ENCODE measurements around the gene ASZ1. TPM values are rescaled to one million over a fixed set of nuclear protein-coding genes. Genes with fewer than 3 reads are reported as not detected.

The ASZ1 gene
- total RNA-seq, 1 donor from 2014 or later = not detected

GRCh38 chr7:117389871-117390270 lies 37.4 kb downstream of the ASZ1 start:
- Mint-ChIP-seq H3K4me3 (ENCODE audit: unreplicated experiment) (no peak overlapping the region), H3K4me1 (ENCODE audit: unreplicated experiment) (no peaks in the 10 kb centered on the region), H3K27me3 (ENCODE audit: unreplicated experiment) (no peaks in the 10 kb centered on the region), H3K36me3 (ENCODE audit: low read depth, unreplicated experiment) (no peaks in the 10 kb centered on the region), H3K27ac (ENCODE audit: unreplicated experiment) (no peak overlapping the region), H3K9me3 (ENCODE audit: unreplicated experiment) (no peaks in the 10 kb centered on the region)
- TF ChIP-seq CTCF (IDR thresholded peaks at IDR 0.05; ENCODE audit: unreplicated experiment) = no peak
- DNase-seq (ENCODE audit: low spot score) = no peak

GRCh38 chr7:117386110-117386706 lies 41.1 kb downstream of the ASZ1 start:
- H3K4me1 Mint-ChIP-seq (ENCODE audit: unreplicated experiment) = no peaks in the 10 kb centered on the region
- H3K4me3 Mint-ChIP-seq (ENCODE audit: unreplicated experiment) = no peak overlapping the region
- no peak for DNase-seq (ENCODE audit: low spot score)
- H3K27me3 Mint-ChIP-seq (ENCODE audit: unreplicated experiment) = no peaks in the 10 kb centered on the region
- no peak for TF ChIP-seq CTCF (IDR thresholded peaks at IDR 0.05; ENCODE audit: unreplicated experiment)
- no peaks in the 10 kb centered on the region for H3K36me3 Mint-ChIP-seq (ENCODE audit: low read depth, unreplicated experiment)
- H3K9me3 Mint-ChIP-seq (ENCODE audit: unreplicated experiment) = no peaks in the 10 kb centered on the region
- no peak overlapping the region for H3K27ac Mint-ChIP-seq (ENCODE audit: unreplicated experiment)

GRCh38 chr7:117385363-117386109 lies 41.8 kb downstream of the ASZ1 start:
- Mint-ChIP-seq H3K36me3 (ENCODE audit: low read depth, unreplicated experiment) (no peaks in the 10 kb centered on the region), H3K4me1 (ENCODE audit: unreplicated experiment) (no peaks in the 10 kb centered on the region), H3K4me3 (ENCODE audit: unreplicated experiment) (no peak overlapping the region), H3K9me3 (ENCODE audit: unreplicated experiment) (no peaks in the 10 kb centered on the region), H3K27me3 (ENCODE audit: unreplicated experiment) (no peaks in the 10 kb centered on the region), H3K27ac (ENCODE audit: unreplicated experiment) (no peak overlapping the region)
- DNase-seq (ENCODE audit: low spot score) = no peak
- TF ChIP-seq CTCF (IDR thresholded peaks at IDR 0.05; ENCODE audit: unreplicated experiment) = no peak

- no peaks in the 10 kb centered on the region for H3K27me3 Mint-ChIP-seq (ENCODE audit: unreplicated experiment)
These were observed 42.5 kb downstream of the ASZ1 start for GRCh38 chr7:117384688-117385362.

More at GRCh38 chr7:117384688-117385362, 42.5 kb downstream of the ASZ1 start:
- Mint-ChIP-seq H3K4me3 (ENCODE audit: unreplicated experiment) (no peak overlapping the region), H3K4me1 (ENCODE audit: unreplicated experiment) (no peaks in the 10 kb centered on the region), H3K9me3 (ENCODE audit: unreplicated experiment) (no peaks in the 10 kb centered on the region), H3K36me3 (ENCODE audit: low read depth, unreplicated experiment) (no peaks in the 10 kb centered on the region), H3K27ac (ENCODE audit: unreplicated experiment) (no peak overlapping the region)
- DNase-seq (ENCODE audit: low spot score) = no peak
- no peak for TF ChIP-seq CTCF (IDR thresholded peaks at IDR 0.05; ENCODE audit: unreplicated experiment)
